H1 (cell line): Measurements from ENCODE around the gene METRNL. TPM values are rescaled to one million over a fixed set of nuclear protein-coding genes. Genes with fewer than 3 reads are reported as not detected.

Experiments used
- CTCF ChIA-PET: fragments of 300-600 bp; sonication (Branson Sonifier 250); formaldehyde crosslinking; loops from one replicate; lab custom pipeline; 2021; ENCODE audit not compliant: partially characterized antibody; lab: Charles Lee
- POLR2A ChIA-PET: fragments of 300-600 bp; sonication (Branson Sonifier 250); formaldehyde crosslinking; loops from one replicate; lab custom pipeline; 2021; ENCODE audit warnings: inconsistent platforms; ENCODE audit not compliant: partially characterized antibody; lab: Charles Lee
- DNase-seq, 2 experiments: peaks; one replicate each; pipeline versions ENCODE4 v3.0.0 to v3.0.0-alpha.2; 2010 to 2022; ENCODE audit warnings: low spot score in 2 of 2, low read depth in 1 of 2, mixed read lengths in 1 of 2
- FAIRE-seq: peaks from 2 replicates; lab custom pipeline; 2011; peaks lifted over from hg19 to GRCh38; lab: Jason Lieb, UNC
- H2AFZ ChIP-seq: 2 replicates; pipeline ENCODE4 v1.8.1; 2012; ENCODE audit warnings: low read length, inconsistent platforms
- H2AK5ac ChIP-seq: 2 replicates; pipeline ENCODE4 v1.6.1; 2013; ENCODE audit warnings: low read depth, low read length
- H2BK120ac ChIP-seq: replicated peaks from 2 replicates; pipeline ENCODE3; 2013; ENCODE audit warnings: low read depth, low read length, inconsistent platforms
- H2BK12ac ChIP-seq: 2 replicates; pipeline ENCODE4 v1.6.1; 2013; ENCODE audit warnings: low read depth, low read length
- H2BK15ac ChIP-seq: 2 replicates; pipeline ENCODE4 v1.6.1; 2013; ENCODE audit warnings: low read length
- H2BK20ac ChIP-seq: 2 replicates; pipeline ENCODE4 v1.6.1; 2013; ENCODE audit warnings: low read length
- H2BK5ac ChIP-seq: 2 replicates; pipeline ENCODE4 v1.6.1; 2013; ENCODE audit warnings: low read depth, low read length
- H3K14ac ChIP-seq: 2 replicates; pipeline ENCODE4 v1.6.1; 2013; ENCODE audit warnings: inconsistent platforms; ENCODE audit not compliant: insufficient read length
- H3K18ac ChIP-seq: 2 replicates; pipeline ENCODE4 v1.6.1; 2013; ENCODE audit warnings: low read length; ENCODE audit errors: extremely low read depth
- H3K23ac ChIP-seq: 2 replicates; pipeline ENCODE4 v1.6.1; 2013; ENCODE audit warnings: inconsistent platforms; ENCODE audit not compliant: insufficient read length
- H3K23me2 ChIP-seq: 2 replicates; pipeline ENCODE4 v1.6.1; 2013; ENCODE audit warnings: low read depth, low read length
- H3K27ac ChIP-seq: 2 replicates; pipeline ENCODE4 v1.6.1; 2011; ENCODE audit warnings: low read depth, low read length, inconsistent platforms
- H3K27me3 ChIP-seq, 4 experiments: replicated peaks in 1 of 4; 1 replicate in 1 of 4; 2 replicates in 3 of 4; pipeline versions ENCODE4 v1.6.1 to v1.8.1; 2011 to 2013; ENCODE audit warnings: low read length in 3 of 4, mild to moderate bottlenecking in 3 of 4, inconsistent platforms in 2 of 4, mixed read lengths in 2 of 4, moderate library complexity in 1 of 4; ENCODE audit not compliant: control insufficient read depth in 3 of 4, insufficient read depth in 3 of 4; ENCODE audit errors: extremely low read depth in 1 of 4
- H3K36me3 ChIP-seq, 4 experiments: 2 replicates each; pipeline versions ENCODE4 v1.6.1 to v1.8.1; 2011 to 2013; ENCODE audit warnings: mild to moderate bottlenecking in 4 of 4, low read length in 3 of 4, moderate library complexity in 2 of 4, control low read depth in 1 of 4, inconsistent platforms in 1 of 4; ENCODE audit not compliant: insufficient read depth in 4 of 4, control insufficient read depth in 2 of 4
- H3K4ac ChIP-seq: replicated peaks from 2 replicates; pipeline ENCODE3; 2013; ENCODE audit warnings: low read length, low read depth, mixed read lengths, inconsistent platforms; ENCODE audit not compliant: insufficient read length
- H3K4me1 ChIP-seq, 4 experiments: replicated peaks in 1 of 4; 1 replicate in 1 of 4; 2 replicates in 3 of 4; pipeline versions ENCODE4 v1.6.1 to v1.8.1; 2011 to 2013; ENCODE audit warnings: low read length in 3 of 4, inconsistent platforms in 2 of 4, mixed read lengths in 1 of 4; ENCODE audit not compliant: insufficient read depth in 4 of 4, control insufficient read depth in 3 of 4
- H3K4me2 ChIP-seq, 2 experiments: 2 replicates each; pipeline versions ENCODE4 v1.6.1 to v1.8.1; 2011 to 2013; ENCODE audit warnings: low read depth in 2 of 2, low read length in 2 of 2, control low read depth in 1 of 2, inconsistent platforms in 1 of 2, mild to moderate bottlenecking in 1 of 2; ENCODE audit not compliant: insufficient read depth in 1 of 2
- H3K4me3 ChIP-seq, 4 experiments: fragments of 200-600, 300-600 bp in 1 of 4; sonication (generic), shearing (Covaris generic), sonication (Bioruptor Twin) in 1 of 4; 2 replicates each; pipeline versions ENCODE4 v1.5.1 to v1.8.1; 2011 to 2016; ENCODE audit warnings: low read length in 4 of 4, low read depth in 3 of 4, control low read depth in 2 of 4, inconsistent platforms in 2 of 4, mild to moderate bottlenecking in 2 of 4, mixed read lengths in 1 of 4, moderate library complexity in 1 of 4; ENCODE audit not compliant: insufficient read depth in 2 of 4; ENCODE audit errors: extremely low read depth in 1 of 4
- H3K56ac ChIP-seq: replicated peaks from 2 replicates; pipeline ENCODE3; 2013; ENCODE audit warnings: low read depth, mild to moderate bottlenecking, mixed read lengths, low read length, inconsistent platforms; ENCODE audit not compliant: insufficient read length
- H3K79me1 ChIP-seq: 2 replicates; pipeline ENCODE4 v1.6.1; 2013; ENCODE audit warnings: low read depth, low read length, control low read depth
- H3K79me2 ChIP-seq, 2 experiments: 2 replicates each; pipeline versions ENCODE4 v1.6.1 to v1.8.1; 2012 to 2013; ENCODE audit warnings: low read length in 2 of 2, mild to moderate bottlenecking in 2 of 2, inconsistent platforms in 1 of 2; ENCODE audit not compliant: insufficient read depth in 2 of 2, control insufficient read depth in 1 of 2
- H3K9ac ChIP-seq, 4 experiments: replicated peaks in 1 of 4; 1 replicate in 1 of 4; 2 replicates in 3 of 4; pipeline versions ENCODE4 v1.6.1 to v1.8.1; 2011 to 2013; ENCODE audit warnings: low read depth in 3 of 4, low read length in 3 of 4, control low read depth in 2 of 4, mild to moderate bottlenecking in 2 of 4, moderate library complexity in 2 of 4, inconsistent platforms in 1 of 4; ENCODE audit errors: extremely low read depth in 1 of 4
- H3K9me3 ChIP-seq, 2 experiments: 2 replicates each; pipeline versions ENCODE4 v1.6.1 to v1.8.1; 2012 to 2013; ENCODE audit warnings: mild to moderate bottlenecking in 2 of 2, moderate library complexity in 2 of 2, control low read depth in 1 of 2, inconsistent platforms in 1 of 2, low read depth in 1 of 2, low read length in 1 of 2, mixed read lengths in 1 of 2; ENCODE audit not compliant: insufficient read depth in 2 of 2
- H4K20me1 ChIP-seq, 2 experiments: replicated peaks in 1 of 2; 2 replicates each; pipeline versions ENCODE3 to v1.8.1; 2011 to 2013; ENCODE audit warnings: inconsistent platforms in 2 of 2, low read length in 2 of 2, mild to moderate bottlenecking in 1 of 2; ENCODE audit not compliant: insufficient read depth in 2 of 2, control insufficient read depth in 1 of 2
- H4K5ac ChIP-seq: 2 replicates; pipeline ENCODE4 v1.6.1; 2013; ENCODE audit warnings: low read length, low read depth, mixed read lengths, inconsistent platforms; ENCODE audit not compliant: insufficient read length
- H4K8ac ChIP-seq: 2 replicates; pipeline ENCODE4 v1.8.0; 2013; ENCODE audit warnings: mild to moderate bottlenecking, moderate library complexity, low read length, inconsistent platforms; ENCODE audit not compliant: insufficient read depth; ENCODE audit errors: extremely low read depth
- H4K91ac ChIP-seq: replicated peaks from 2 replicates; pipeline ENCODE3; 2013; ENCODE audit warnings: low read length, mixed read lengths, inconsistent platforms; ENCODE audit not compliant: insufficient read length
- BACH1 ChIP-seq: IDR thresholded peaks from 2 replicates; pipeline ENCODE4 v1.6.1; 2012; ENCODE audit warnings: low read length, improper control_type of control experiment
- CBX5 ChIP-seq: fragments of 300-800, 300-1000 bp; sonication (generic); IDR thresholded peaks from 2 replicates; pipeline ENCODE4 v1.7.1; 2016; ENCODE audit warnings: antibody characterized with exemption, low read length, low read depth
- CBX8 ChIP-seq: fragments of 300-800, 300-1000 bp; sonication (generic); IDR thresholded peaks from 2 replicates; pipeline ENCODE4 v1.7.1; 2016; ENCODE audit warnings: low read depth, low read length, borderline replicate concordance
- CHD1 ChIP-seq: IDR thresholded peaks from 2 replicates; pipeline ENCODE4 v1.6.1; 2012; ENCODE audit warnings: low read depth, low read length, improper control_type of control experiment
- CTBP2 ChIP-seq: IDR thresholded peaks from 2 replicates; pipeline ENCODE4 v1.7.0; 2011; ENCODE audit warnings: borderline replicate concordance, mild to moderate bottlenecking, moderate library complexity, mixed read lengths, low read length; ENCODE audit not compliant: insufficient read depth, insufficient read length
- E2F6 ChIP-seq: IDR thresholded peaks from 2 replicates; pipeline ENCODE4 v1.6.1; 2012; ENCODE audit warnings: inconsistent platforms
- EZH2 ChIP-seq: fragments of 200-600 bp; sonication (generic); IDR thresholded peaks from 2 replicates; pipeline ENCODE4 v1.7.1; 2012; ENCODE audit warnings: low read depth, mild to moderate bottlenecking, moderate library complexity, low read length, inconsistent platforms; ENCODE audit not compliant: severe bottlenecking
- JUN ChIP-seq: IDR thresholded peaks from 2 replicates; pipeline ENCODE4 v1.6.1; 2011; ENCODE audit warnings: low read depth, mild to moderate bottlenecking, improper control_type of control experiment, low read length
- POU5F1 ChIP-seq: IDR thresholded peaks from 2 replicates; pipeline ENCODE4 v1.6.1; 2011; ENCODE audit warnings: low read depth, mild to moderate bottlenecking, low read length, moderate library complexity
- SIX5 ChIP-seq: IDR thresholded peaks from 2 replicates; pipeline ENCODE4 v1.6.1; 2011; ENCODE audit warnings: mild to moderate bottlenecking, low read depth, low read length
- TEAD4 ChIP-seq: IDR thresholded peaks from 2 replicates; pipeline ENCODE4 v1.6.1; 2012; ENCODE audit warnings: low read depth, low read length, inconsistent platforms, mixed read lengths
- WGBS, 2 experiments: shearing (Covaris generic) in 1 of 2; methylation state at CpG; one replicate each; pipeline versions ENCODE4 v1.1.6 to v1.1.7; 2013 to 2015; ENCODE audit warnings: low lambda C conversion rate in 2 of 2, mixed read lengths in 2 of 2, inconsistent platforms in 1 of 2, low coverage in 1 of 2, missing lambda C conversion rate in 1 of 2; ENCODE audit not compliant: insufficient replicate concordance in 2 of 2, insufficient coverage in 1 of 2, insufficient read length in 1 of 2; ENCODE audit errors: extremely low coverage in 1 of 2, missing lambda C conversion rate in 1 of 2; 5-methylcytosine and 5-hydroxymethylcytosine counted together
- polyA plus RNA-seq, 7 experiments: library from polyadenylated mRNA; depleted of rRNA in 3 of 7; stranded (reverse) in 5 of 7; unstranded in 2 of 7; fragments of >200 nt in 5 of 7; fragments of 200-250 nt in 2 of 7; gene quantifications; 1 replicate in 5 of 7; 2 replicates in 1 of 7; 4 replicates in 1 of 7; pipeline versions ENCODE4 v1.2.1 to v1.2.3, GENCODE V29; 2011 to 2013; ENCODE audit warnings: missing spikeins in 2 of 7, mixed read lengths in 2 of 7
- total RNA-seq: library from RNA; stranded (reverse); fragmentation: NEBNext Ultra II Directional; extraction: Animal tissue kit (Norgen Biotek cat#: 25700); gene quantifications from 2 replicates; pipeline ENCODE4 v1.2.1, GENCODE V29; 2021

METRNL gene
- total and polyA plus RNA-seq, 2 of the 8 experiments (the other 6 are each of a cell fraction or from before 2014, with no cell fraction given) = 13.9 to 14.2 TPM

- Histone ChIP-seq H3K36me3 (no peaks in the 10 kb centered on the region), H2BK120ac (no peak overlapping the region), H2BK5ac (no peak overlapping the region), H3K23ac (no peak overlapping the region), H4K5ac (no peak overlapping the region), H3K4me1 (peaks cover 0 to 1% (median 0%) of the 10 kb centered on the region in 4 experiments; a peak in 2 of 7 replicates), H3K79me2 (no peaks in the 10 kb centered on the region), H3K14ac (no peak overlapping the region), H3K23me2 (no peaks in the 10 kb centered on the region), H3K4me2 (no peak overlapping the region), H3K79me1 (no peaks in the 10 kb centered on the region), H3K27ac (no peak overlapping the region), H3K18ac (no peak overlapping the region), H2BK12ac (no peak overlapping the region), H3K9me3 (no peaks in the 10 kb centered on the region), H2BK20ac (no peak overlapping the region), H4K91ac (no peak overlapping the region), H2BK15ac (no peak overlapping the region), H3K4ac (no peak overlapping the region), H4K8ac (no peak overlapping the region), H3K56ac (no peak overlapping the region), H4K20me1 (no peaks in the 10 kb centered on the region), H3K27me3 (no peaks in the 10 kb centered on the region), H2AFZ (no peak overlapping the region), H2AK5ac (no peak overlapping the region), H3K4me3 (no peak overlapping the region), H3K9ac (no peak overlapping the region)
- FAIRE-seq = no peak
- ChIA-PET CTCF (interaction anchor here (0.6 to 1.2 kb wide), 2 partner anchors 14 to 143 kb away, joined by 3 read pairs; no protein-coding TSS in a partner anchor), POLR2A (no interaction called here)
- 99% methylated on average over 10 of the region's 14 CpGs; no CpG with 5 or more reads in 1 of the 2 experiments for WGBS, 2 experiments
- TF ChIP-seq CBX5 (no peak), SIX5 (no peak), EZH2 (no peak), CTBP2 (no peak), TEAD4 (no peak), CBX8 (no peak), BACH1 (no peak), POU5F1 (no peak), JUN (no peak), E2F6 (no peak), CHD1 (no peak)
- DNase-seq = no peak
These were observed 22.0 kb upstream of the METRNL start for GRCh38 chr17:83057397-83057761.
